Stimulated activated CD4-positive, alpha-beta T cell treated with anti-CD3 and anti-CD28 coated beads, TNF-alpha, amount 100 ng/mL, for 1 hour (primary cell): ENCODE measurements around the gene TRAF4.
"Not testable (repeated sequence)": the region's sequence is repeated elsewhere in the genome, so short reads cannot be mapped to it uniquely, and the experiment has no call there.

Experiments used
- DNase-seq, 3 donors: peaks; one replicate each; pipeline ENCODE4 v3.0.0-alpha.2; 2020; ENCODE audit warnings: low read depth in 3 of 3, low spot score in 1 of 3

TRAF4 gene

DNA sequence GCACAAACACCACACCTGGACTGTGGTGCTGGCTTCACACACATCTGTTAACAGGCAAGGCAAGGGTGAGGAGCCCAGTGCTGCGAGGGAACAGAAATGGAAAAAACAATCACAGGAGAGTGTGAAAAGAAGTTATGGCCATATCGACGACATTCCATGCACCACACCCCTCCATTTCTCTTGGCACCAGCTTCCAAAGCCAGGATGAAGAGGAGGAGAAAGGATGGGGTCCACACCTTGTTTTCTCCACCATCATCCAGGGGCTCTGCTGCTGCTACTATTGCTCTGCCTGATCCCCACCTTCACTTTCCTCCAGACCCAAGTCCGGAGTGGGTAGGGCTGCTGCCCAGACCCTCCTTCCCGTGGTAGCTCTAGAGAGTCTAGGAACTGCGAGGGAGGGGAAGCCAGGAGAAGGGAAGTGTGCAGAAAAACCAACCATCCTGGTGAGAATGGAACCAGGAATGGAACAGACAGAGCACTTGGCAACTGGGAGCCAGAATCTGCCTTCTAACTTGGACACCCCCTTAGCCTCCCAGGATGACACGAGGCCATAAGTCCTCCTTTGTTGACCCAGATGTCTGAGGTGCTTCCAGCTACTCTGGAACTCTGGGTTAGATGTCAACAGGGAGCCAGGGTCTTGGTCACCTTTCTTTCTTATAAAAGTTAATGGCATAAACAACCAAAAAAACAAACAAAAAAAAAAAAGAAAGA, 31.0 kb upstream of the TRAF4 start:
- no peak for DNase-seq

DNA sequence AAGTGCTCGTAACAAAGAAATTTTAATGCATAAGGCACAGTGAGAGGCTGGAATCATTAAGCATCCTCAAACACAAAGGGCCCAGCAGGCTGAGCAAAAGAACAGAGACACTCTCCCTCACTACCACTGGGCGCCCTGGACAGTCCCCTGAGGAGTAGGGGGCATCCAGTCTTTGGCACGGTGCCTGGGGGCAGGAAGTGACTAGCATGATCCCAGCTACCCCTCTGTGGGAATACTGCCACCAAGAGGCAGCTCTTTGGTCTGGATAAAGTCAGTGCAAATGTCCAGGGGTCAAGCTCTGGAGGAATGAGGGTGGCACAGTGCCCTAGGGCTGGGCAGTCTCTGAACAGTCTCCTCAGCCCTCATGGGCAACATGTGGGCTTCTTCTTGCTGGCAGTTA, 29.5 kb upstream of the TRAF4 start:
- DNase-seq, result no peak

DNA sequence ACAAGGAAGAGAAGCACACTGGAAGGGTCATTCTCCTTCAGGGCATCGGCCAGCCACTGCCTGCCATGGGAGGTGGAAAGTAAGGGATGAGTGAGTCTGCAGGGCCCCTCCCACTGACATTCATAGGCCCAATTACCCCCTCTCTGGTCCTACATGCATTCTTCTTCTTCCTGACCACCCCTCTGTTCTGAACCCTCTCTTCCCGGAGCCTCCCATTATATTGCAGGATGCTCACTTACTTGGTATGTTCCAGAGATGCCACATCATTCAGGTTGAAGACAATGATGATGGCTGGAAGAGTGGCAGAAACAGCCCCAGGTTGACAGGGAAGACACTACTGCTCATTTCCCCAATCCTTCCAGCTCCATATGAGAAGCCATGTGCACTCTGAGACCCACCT, 28.6 kb upstream of the TRAF4 start:
- DNase-seq, result no peak

DNA sequence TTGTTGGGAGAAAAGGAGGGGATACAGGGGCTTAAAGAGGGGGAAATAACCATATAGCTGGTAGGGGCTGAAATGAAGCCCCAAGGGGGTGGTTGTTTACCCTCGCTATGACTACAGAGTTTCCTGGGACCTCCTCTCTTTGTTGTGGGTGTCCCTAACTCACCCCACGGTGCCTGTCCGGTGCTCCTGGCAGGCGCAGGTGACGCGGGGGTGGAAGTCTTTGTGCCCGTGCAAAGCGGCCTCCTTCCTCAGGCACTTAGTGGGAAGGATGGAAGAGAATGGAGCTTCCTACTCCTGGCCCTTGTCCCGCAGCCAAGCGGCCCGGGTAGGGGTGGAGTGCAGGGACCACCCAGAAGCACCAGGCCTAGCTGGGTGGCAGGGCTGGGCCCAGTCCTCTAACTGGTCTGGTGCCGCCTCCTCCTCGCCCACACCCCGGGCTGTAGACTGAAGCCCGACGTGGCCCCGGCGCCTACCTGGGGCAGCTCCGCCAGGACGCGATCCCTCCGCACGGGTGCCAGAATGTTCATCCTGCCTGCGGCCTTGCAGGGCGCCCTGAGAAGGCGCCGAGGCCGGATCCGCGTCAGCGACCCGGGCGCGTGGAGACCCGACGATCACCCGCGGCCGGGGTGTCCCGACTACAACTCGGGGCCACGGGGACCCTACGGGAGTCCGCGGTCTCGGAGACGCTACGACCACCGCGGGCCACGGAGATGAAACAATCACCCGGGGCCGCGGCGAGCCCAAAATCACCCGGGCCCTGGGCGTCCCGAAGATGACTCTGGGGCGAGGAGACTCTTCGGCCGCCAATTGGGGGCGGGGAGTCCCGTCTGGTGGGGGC, 26.9 kb upstream of the TRAF4 start:
- DNase-seq, result no peak

DNA sequence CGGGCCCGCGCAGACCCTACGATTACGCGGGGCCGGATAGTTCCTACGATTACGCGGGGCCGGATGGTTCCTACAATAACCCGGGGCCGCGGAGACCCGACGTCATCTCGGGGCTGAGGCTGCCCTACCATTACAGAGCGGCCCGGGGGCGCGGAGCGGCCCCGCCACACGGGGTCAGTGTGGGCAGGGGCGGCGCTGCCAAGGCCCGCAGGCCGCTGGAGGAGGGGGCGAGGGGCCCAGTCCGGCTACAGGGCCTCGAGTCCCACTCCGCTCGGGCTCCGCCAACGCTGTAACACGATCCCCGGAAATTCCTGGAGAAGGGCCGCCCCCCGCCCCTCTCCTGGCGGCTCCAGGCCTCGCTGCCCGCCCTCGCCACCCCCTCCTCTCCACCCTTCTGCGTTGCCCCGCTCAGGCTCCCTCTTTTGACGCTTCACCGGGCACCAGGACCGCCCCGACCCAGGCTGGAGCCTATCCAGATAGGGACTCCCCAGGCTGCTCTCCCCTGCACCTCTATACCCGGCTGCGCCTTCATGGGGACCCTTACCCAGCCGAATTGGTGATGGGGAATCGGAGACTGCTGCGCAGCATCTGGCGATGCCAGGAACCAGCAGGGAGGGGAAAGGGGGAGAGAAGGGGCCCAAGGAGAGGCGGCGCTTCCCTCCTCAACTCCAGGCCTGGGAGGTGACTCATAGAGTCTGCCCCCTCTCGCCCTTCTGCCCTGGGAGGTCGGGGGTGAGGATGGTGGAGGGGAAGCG, 26.1 kb upstream of the TRAF4 start, which contains the start of gene RAB34:
RAB34 (minus strand) TSS at position 291 of the 755 bp plus-strand sequence. CDS start 602 bp downstream, outside the sequence.
- no peak for DNase-seq

DNA sequence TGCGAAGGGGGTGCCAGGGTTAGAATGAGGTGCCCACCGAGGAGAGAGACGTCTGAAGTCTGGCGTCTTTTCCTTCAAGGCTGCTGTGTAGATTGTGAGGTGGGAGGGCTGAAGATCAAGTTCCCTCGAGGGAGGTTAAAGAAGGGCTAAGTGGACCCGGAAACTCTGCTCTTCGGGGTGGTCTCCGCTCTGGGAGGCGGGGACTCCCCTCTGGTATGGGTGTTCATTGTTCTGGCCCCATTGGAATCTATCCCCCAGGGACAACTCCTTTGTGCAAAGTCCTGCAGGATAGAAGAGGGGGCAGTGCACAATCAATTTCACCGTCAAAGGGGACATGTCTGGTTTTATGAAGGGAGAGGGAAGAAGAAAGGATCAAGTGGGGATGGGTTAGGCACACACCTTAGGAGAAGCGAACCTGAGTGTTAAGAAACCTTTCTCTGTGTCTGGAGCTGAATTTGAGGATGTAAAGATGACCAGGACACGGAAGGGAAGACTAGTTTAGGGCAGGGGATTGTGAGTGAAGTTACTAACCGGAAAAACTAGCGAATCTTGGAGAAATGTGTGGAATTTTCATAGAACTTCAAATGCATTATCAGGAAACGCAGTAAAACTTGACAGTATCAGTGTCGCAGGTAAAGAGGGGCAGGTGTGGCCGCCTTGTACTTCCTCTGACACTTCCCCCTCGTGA, 25.3 kb upstream of the TRAF4 start:
- DNase-seq, result no peak

DNA sequence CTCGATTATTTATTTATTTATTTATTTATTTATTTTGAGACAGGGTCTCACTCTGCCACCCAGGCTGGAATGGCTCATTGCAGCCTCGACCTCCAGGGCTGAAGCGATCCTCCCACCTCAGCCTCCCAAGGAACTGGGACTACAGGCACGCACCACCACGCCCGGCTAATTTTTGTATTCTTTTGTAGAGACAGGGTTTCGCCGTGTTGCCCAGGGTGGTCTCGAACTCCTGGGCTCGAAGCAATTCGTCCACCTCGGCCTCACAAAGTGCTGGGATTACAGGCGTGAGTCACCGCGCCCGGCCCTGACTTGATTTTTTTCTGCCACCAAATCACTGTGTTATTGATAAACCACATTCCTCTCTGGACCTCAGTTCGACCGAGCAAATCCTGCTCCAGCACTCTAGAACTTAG, 24.8 kb upstream of the TRAF4 start:
- DNase-seq, result no peak

DNA sequence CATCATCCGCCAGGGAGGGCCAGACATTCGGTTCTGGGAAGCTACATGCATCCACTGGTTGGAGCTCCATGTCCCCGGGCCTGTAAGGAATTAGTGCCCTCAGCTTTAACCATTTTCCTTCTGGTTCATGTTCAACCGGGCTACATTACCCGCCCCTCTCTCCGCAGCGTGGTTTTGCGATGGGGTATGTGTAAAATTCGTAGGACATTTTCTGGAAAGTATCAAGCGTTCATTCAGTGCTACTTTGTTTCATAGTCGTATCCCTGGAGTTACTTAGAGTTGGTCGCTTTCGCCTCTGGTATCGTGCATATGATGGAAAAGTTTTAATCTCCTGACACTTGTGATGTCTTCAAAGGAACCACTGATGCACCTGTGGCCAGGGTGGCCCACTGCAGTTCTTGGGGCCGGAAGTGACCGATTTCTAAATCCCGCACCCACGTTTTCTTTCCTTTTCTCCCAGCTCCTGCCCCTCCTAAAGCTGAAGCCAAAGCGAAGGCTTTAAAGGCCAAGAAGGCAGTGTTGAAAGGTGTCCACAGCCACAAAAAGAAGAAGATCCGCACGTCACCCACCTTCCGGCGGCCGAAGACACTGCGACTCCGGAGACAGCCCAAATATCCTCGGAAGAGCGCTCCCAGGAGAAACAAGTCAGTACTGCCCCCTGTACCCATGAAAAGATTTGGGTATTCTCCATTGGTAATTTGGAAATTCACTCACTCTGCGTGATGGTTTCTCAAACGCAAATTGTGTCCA, 23.4 kb upstream of the TRAF4 start:
- no peak for DNase-seq

DNA sequence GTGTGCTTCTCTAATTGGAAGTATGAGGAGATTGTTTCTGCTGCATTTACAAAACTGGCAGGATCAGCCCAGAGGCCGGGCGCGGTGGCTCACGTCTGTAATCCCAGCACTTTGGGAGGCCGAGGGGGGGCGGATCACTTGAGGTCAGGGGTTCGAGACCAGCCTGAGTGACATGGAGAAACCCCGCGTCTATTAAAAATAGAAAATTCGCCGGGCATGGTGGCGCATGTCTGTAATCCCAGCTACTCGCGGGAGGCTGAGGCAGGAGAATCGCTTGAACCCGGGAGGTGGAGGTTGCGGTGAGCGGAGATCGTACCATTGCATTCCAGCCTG, 22.8 kb upstream of the TRAF4 start:
- not testable (repeated sequence) for DNase-seq

DNA sequence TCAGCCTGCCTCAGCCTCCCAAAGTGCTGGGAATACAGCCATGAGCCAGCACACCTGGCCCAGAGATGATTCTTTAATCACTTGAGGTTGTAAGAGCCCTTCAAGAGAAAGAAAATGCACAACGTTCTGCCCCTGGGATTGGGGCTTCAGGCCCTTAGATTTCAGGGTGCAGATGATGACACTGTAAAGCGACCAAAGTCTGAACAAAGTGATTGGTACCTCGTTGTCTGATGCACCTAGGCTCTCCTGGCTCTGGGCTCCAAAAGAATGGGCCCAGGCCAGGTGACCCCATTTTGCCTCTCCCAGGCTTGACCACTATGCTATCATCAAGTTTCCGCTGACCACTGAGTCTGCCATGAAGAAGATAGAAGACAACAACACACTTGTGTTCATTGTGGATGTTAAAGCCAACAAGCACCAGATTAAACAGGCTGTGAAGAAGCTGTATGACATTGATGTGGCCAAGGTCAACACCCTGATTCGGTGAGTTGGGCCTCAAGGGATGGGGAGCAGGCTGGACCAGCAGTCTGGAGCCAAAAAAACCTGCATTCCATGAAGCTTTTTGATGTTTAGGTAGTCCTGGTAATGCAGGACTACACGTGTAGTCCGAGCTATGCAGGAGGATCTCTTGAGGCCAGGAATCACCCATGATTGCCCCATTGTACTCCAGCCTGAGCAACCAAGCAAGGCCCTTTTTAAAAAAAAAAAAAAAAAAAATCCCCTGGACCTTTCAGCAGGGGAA, 21.2 kb upstream of the TRAF4 start:
- DNase-seq, result no peak

DNA sequence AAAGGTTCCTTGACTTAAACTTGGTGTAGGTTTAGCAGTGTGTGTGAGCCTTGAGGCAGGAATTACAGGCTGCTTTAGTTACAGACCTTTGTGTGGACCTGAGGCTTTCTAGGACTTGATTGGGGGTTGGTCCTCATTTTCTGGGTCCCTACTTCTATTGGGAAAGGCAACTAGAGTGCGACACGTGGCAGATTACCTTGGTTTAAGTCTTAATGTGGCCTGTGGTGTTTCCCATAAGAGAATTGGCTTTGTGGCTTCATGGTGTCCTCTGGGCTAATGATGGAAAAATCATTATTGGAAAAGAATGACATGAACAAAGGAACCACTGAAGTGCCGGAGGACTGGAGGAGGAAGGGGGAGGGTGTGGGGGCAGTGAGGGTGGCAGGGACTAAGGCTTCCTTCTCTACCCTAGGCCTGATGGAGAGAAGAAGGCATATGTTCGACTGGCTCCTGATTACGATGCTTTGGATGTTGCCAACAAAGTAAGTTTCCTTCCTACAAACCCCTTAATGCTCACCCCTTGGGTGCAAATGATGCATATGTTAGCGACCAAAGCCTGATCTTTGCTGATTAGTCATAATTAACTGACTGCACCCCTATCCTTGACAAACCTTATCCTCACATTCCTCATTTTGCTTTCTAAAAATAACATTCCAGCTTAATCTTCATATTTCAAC, 20.5 kb upstream of the TRAF4 start:
- no peak for DNase-seq

DNA sequence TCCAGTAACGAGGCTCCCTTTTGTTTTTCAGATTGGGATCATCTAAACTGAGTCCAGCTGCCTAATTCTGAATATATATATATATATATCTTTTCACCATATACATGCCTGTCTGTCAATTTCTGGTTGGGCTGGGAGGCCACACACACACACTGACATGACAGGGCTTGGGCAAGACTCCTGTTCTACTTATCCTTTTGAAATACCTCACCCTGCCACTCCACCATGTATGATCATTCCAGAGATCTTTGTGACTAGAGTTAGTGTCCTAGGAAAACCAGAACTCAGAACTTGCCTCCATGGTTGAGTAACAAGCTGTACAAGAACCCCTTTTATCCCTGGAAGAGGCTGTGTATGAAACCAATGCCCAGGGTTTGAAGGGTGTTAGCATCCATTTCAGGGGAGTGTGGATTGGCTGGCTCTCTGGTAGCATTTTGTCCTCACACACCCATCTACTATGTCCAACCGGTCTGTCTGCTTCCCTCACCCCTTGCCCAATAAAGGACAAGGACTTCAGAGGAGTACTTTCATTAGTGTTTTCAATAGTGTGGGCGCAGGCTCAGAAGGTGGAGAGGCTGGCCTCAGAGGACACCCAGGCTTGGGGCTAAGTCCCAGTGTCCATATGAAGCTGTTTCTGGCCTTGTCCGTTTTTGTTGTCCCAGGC, 19.8 kb upstream of the TRAF4 start:
- not testable (repeated sequence) for DNase-seq

DNA sequence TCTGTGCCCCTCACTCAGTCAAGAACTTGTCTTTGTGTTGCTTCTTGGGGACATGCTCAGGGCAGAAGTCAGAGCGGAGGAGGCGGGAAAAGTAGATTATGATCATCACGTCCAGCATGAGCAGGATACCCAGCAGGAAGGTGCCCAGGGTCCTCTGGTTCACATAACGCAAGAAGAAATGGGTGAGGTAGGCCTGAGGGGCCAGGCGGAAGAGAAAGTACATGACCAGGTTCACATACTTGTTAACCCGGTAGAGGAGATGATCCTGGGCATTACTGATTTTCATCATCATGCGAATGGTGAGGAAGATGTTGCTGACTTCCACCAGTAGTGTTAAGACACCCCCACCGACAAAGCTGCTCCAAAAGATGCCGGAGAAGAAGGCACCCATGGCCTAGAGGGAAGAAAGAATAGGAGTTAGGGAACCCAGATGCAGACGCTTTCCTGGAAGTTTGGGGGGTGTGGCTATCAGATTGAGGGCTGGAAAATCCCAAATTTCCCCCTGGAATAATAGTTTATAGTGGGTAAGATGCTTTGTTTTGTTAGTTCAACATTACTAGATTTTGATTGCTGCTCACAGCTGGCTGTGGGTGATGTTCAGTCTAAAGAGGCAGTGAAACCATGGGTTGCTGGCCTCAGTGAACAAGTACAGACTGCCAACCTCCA, 19.2 kb upstream of the TRAF4 start:
- DNase-seq, result no peak

DNA sequence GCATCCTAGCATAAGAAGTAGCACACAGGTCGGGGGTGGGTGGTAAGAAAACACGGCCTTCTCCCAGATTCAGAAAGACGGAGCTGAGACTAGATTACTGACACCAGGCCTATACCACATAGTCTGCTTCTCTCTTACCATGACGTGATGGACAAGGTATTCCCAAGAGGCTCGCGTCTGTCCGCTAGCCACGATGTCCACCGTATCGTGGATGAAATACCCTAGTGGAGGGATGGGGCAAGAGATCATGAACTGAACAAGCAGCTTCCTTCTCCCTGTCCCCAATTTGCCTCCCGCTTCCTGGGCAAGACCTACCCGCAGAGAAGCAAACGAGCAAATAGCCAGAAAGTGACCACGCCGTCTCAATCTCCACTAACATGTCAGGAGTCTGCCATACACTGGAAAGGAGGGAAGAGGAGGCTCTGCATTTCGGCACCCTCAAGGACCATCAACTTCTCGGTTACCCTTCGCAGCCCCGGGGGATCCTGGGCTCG, 18.6 kb upstream of the TRAF4 start:
- no peak for DNase-seq

DNA sequence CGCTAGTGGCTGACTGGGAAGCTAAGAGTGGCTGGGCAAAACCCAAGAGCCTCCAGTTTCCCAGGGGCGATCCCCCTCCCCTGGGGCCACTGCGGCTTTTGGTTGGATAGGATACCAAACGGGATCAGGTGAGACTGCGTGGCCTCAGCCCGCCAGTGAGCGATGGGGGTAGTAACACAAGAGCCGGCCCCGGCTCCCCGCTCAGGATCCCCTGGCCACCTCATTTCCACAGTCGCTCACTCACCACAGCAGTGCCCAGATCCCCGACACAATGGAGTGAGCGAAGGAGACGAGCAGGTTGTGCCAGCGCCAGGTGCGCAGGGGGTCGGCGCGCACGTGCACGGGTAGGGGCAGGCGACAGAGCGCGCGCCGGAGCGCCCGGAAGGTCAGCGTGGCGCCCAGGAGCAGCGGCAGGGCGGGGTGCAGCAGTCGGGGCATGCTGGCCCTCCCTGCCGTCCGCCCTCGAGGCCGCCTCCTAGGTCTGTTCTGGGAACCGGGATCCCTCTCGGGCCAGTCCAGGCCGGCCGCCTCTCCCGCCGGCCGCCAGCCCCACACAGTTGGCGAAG, 18.1 kb upstream of the TRAF4 start:
- peak in 1 of 3 donors; percentile 47 for DNase-seq

DNA sequence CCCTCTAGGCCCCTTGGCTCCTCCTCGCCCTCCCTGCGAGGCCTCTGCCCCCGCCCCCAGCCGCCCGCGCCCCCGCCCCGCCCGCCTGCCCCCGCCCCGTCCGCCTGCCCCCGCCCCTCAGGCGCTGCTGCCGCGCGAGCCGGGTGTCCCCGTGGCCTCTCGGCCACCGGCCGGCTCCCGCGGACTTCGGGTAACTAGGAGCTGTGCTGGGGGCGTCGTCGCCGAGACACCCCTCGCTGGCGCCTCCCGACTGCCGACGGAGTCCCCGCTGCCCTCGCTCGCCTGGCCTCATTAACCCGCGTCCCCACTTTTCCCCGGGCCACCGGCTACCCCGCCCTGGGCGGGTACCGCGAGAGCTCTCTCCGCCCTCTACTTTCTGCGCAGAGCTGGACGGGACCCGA, 17.6 kb upstream of the TRAF4 start, which contains the start of gene TLCD1:
TLCD1 (minus strand) TSS at position 8 of the 401 bp plus-strand sequence. CDS start 136 bp downstream, outside the sequence.
- peak in 1 of 3 donors; percentile 59 for DNase-seq
